Gastrocnemius medialis (tissue), 4 donors: Measurements from ENCODE around the gene ZSWIM4. TPM values are rescaled to one million over a fixed set of nuclear protein-coding genes. Genes with fewer than 3 reads are reported as not detected.
A peak's percentile ranks its signal among the peaks of the same experiment; 100 is the strongest.
"Not testable (repeated sequence)": the region's sequence is repeated elsewhere in the genome, so short reads cannot be mapped to it uniquely, and the experiment has no call there.

ENCODE experiments used
- ATAC-seq, 2 donors: fragments of 150-250 bp; one replicate each; pipeline ENCODE4 v1.9.1; 2016
- DNase-seq, 2 donors: peaks; one replicate each; pipeline ENCODE4 v3.0.0-alpha.2; 2019
- H3K27ac ChIP-seq, 4 donors: fragments of 200-600 bp; sonication (generic); 1 replicate in 1 of 4; 2 replicates in 3 of 4; pipeline ENCODE4 v1.5.1; 2016 to 2018; ENCODE audit warnings: mild to moderate bottlenecking in 2 of 4, moderate library complexity in 1 of 4
- H3K27me3 ChIP-seq, 3 donors: fragments of 200-600 bp; sonication (generic) in 2 of 3; 1 replicate in 1 of 3; 2 replicates in 2 of 3; pipeline versions ENCODE4 v1.5.1 to v1.6.0; 2016 to 2019; ENCODE audit warnings: mild to moderate bottlenecking in 1 of 3, moderate library complexity in 1 of 3
- H3K36me3 ChIP-seq, 2 donors: fragments of 200-600 bp; sonication (generic) in 1 of 2; one replicate each; pipeline ENCODE4 v1.5.1; 2017 to 2018
- H3K4me1 ChIP-seq, 2 donors: fragments of 200-600 bp; sonication (generic) in 1 of 2; one replicate each; pipeline ENCODE4 v1.5.1; 2016 to 2017; ENCODE audit warnings: mild to moderate bottlenecking in 2 of 2
- H3K4me3 ChIP-seq, 4 donors: fragments of 200-600 bp; sonication (generic) in 3 of 4; 1 replicate in 1 of 4; 2 replicates in 3 of 4; pipeline ENCODE4 v1.5.1; 2016 to 2019; ENCODE audit warnings: mild to moderate bottlenecking in 2 of 4
- H3K9me3 ChIP-seq, 3 donors: fragments of 200-600 bp; sonication (generic) in 2 of 3; 1 replicate in 1 of 3; 2 replicates in 2 of 3; pipeline ENCODE4 v1.5.1; 2016 to 2019
- CTCF ChIP-seq, 5 experiments: fragments of 450-650 bp in 3 of 5; fragments of 200-600 bp in 2 of 5; sonication (generic) in 2 of 5; IDR thresholded peaks in 4 of 5; conservative IDR thresholded peaks in 1 of 5; 1 replicate in 4 of 5; 2 replicates in 1 of 5; pipeline ENCODE4 v1.5.1; 2016 to 2019; ENCODE audit warnings: antibody characterized with exemption in 5 of 5, mild to moderate bottlenecking in 3 of 5, moderate library complexity in 3 of 5
- POLR2A ChIP-seq, 2 donors: fragments of 450-650 bp; IDR thresholded peaks; one replicate each; pipeline ENCODE4 v1.6.1; 2017; ENCODE audit warnings: antibody characterized with exemption in 2 of 2, mild to moderate bottlenecking in 2 of 2, moderate library complexity in 2 of 2
- in situ Hi-C, 4 donors: fragments of 200-750 bp; cut with MboI; loops; one replicate each; pipeline versions ENCODE4 v1.15.0 to v1.8.0; 2017; ENCODE audit warnings: low sequenced_read_pairs in 4 of 4
- intact Hi-C: fragments of 100-400 bp; cut with DNase I; formaldehyde crosslinking; loops from one replicate; pipeline ENCODE4 v1.15.1; 2023; ENCODE audit warnings: low total_unique reads
- total RNA-seq, 4 donors: library from RNA; depleted of rRNA; stranded (reverse); fragments of >200 nt; gene quantifications; one replicate each; pipeline versions ENCODE4 v1.1.0 to v1.2.3, GENCODE V29; 2016

ZSWIM4 gene
- total RNA-seq, 4 donors from 2014 or later, result 3.9 to 6.3 (median 5.0) TPM

- intact Hi-C loops (loop anchor here (2.0 to 10.0 kb wide), 5 partner anchors 15 to 1058 kb away; partner anchors contain the start of genes JUNB, PRKACA and RAD23A), in situ Hi-C loops (loop anchor here in 2 of 4 donors (10.0 to 25.0 kb wide), 3 partner anchors 65 to 563 kb away; no protein-coding TSS in a partner anchor)
- H3K4me1 ChIP-seq, result peaks cover 41 to 44% of the 10 kb centered on the region in 2 donors
- peak overlapping the region; percentile 96 to 100 (median 98) for H3K27ac ChIP-seq
- DNase-seq (peak in 1 of 2 donors; percentile 74), ATAC-seq (peak; percentile 47 to 66)
- TF ChIP-seq CTCF (IDR thresholded peaks at IDR 0.05 in 4 of 5, conservative IDR thresholded peaks at IDR 0.05 in 1 of 5) (no peak), POLR2A (IDR thresholded peaks at IDR 0.05) (peak; percentile 58 to 60)
- no peaks in the 10 kb centered on the region for H3K9me3 ChIP-seq
- H3K36me3 ChIP-seq, result no peaks in the 10 kb centered on the region
- H3K27me3 ChIP-seq, result no peaks in the 10 kb centered on the region
- H3K4me3 ChIP-seq, result peak overlapping the region; percentile 44 to 54 (median 48)
Measured at GRCh38 chr19:13849991-13850909, 55.0 kb downstream of the ZSWIM4 start.

- in situ Hi-C loops, result loop anchor here in 2 of 4 donors (10.0 to 25.0 kb wide), 3 partner anchors 66 to 564 kb away; no protein-coding TSS in a partner anchor
- DNase-seq, result peak; percentile 85 to 95
- Histone ChIP-seq H3K9me3 (no peaks in the 10 kb centered on the region), H3K36me3 (no peaks in the 10 kb centered on the region), H3K27me3 (no peaks in the 10 kb centered on the region), H3K27ac (peak overlapping the region; percentile 96 to 100 (median 98)), H3K4me1 (peaks cover 39 to 44% of the 10 kb centered on the region in 2 donors), H3K4me3 (peak overlapping the region; percentile 44 to 54 (median 48))
- peak; percentile 57 to 66 for ATAC-seq
- TF ChIP-seq CTCF (IDR thresholded peaks at IDR 0.05 in 4 of 5, conservative IDR thresholded peaks at IDR 0.05 in 1 of 5) (no peak), POLR2A (IDR thresholded peaks at IDR 0.05) (no peak)
- intact Hi-C loops, result loop anchor here (2.0 to 5.0 kb wide), 2 partner anchors 16 to 266 kb away; partner anchors contain the start of gene PRKACA
Measured at GRCh38 chr19:13850910-13851733, 55.9 kb downstream of the ZSWIM4 start.

GRCh38 chr19:13851734-13852114 lies 56.5 kb downstream of the ZSWIM4 start:
- H3K36me3 ChIP-seq, H3K9me3 ChIP-seq, ATAC-seq, H3K27me3 ChIP-seq, H3K4me3 ChIP-seq, DNase-seq: not testable (repeated sequence)
- Histone ChIP-seq H3K4me1 (peaks cover 33 to 39% of the 10 kb centered on the region in 2 donors), H3K27ac (peak overlapping the region; percentile 96 to 100 (median 98))
- in situ Hi-C loops (loop anchor here in 2 of 4 donors (10.0 to 25.0 kb wide), 3 partner anchors 67 to 564 kb away; no protein-coding TSS in a partner anchor), intact Hi-C loops (loop anchor here (2.0 to 5.0 kb wide), 2 partner anchors 17 to 266 kb away; partner anchors contain the start of gene PRKACA)

- not testable (repeated sequence) for H3K4me3 ChIP-seq, ATAC-seq, H3K27me3 ChIP-seq, DNase-seq, H3K36me3 ChIP-seq, H3K9me3 ChIP-seq
- Histone ChIP-seq H3K4me1 (peaks cover 27 to 34% of the 10 kb centered on the region in 2 donors), H3K27ac (peak overlapping the region; percentile 96 to 100 (median 98))
- in situ Hi-C loops (loop anchor here in 2 of 4 donors (10.0 to 25.0 kb wide), 3 partner anchors 67 to 565 kb away; no protein-coding TSS in a partner anchor), intact Hi-C loops (loop anchor here (5.0 kb wide), 1 partner anchor 265 kb away; the partner anchor contains the start of gene PRKACA)
Measured at GRCh38 chr19:13852171-13852707, 57.0 kb downstream of the ZSWIM4 start.

- H3K27ac ChIP-seq, result no peak overlapping the region
- H3K9me3 ChIP-seq, result no peaks in the 10 kb centered on the region
- no peaks in the 10 kb centered on the region for H3K27me3 ChIP-seq
- intact Hi-C loops (no loop called here), in situ Hi-C loops (loop anchor here in 3 of 4 donors (5.0 to 25.0 kb wide), 4 partner anchors 64 to 569 kb away; no protein-coding TSS in a partner anchor)
- no peaks in the 10 kb centered on the region for H3K36me3 ChIP-seq
- ATAC-seq (no peak), DNase-seq (no peak)
- H3K4me3 ChIP-seq, result no peak overlapping the region
- no peak for TF ChIP-seq CTCF (IDR thresholded peaks at IDR 0.05 in 4 of 5, conservative IDR thresholded peaks at IDR 0.05 in 1 of 5)
- TF ChIP-seq POLR2A (IDR thresholded peaks at IDR 0.05), result no peak
- H3K4me1 ChIP-seq, result peaks cover 1 to 8% of the 10 kb centered on the region in 2 donors
Measured at GRCh38 chr19:13856497-13856896, 61.3 kb downstream of the ZSWIM4 start.
